ENCODE results near the gene CCDC8. TPM values are rescaled to one million over a fixed set of nuclear protein-coding genes. Genes with fewer than 3 reads are reported as not detected.

CCDC8 gene
- total RNA-seq, 1 experiment from 2014 or later: 27.5 TPM

- Histone ChIP-seq H3K27ac (ENCODE audit: insufficient read length, low read depth, low read length) (no peak overlapping the region), H2BK20ac (ENCODE audit: low read depth, low read length, poor library complexity, severe bottlenecking) (no peak overlapping the region), H3K79me2 (ENCODE audit: insufficient read depth, low read length) (no peaks in the 10 kb centered on the region), H3K23ac (ENCODE audit: insufficient read length, low read depth, low read length) (no peak overlapping the region), H2BK120ac (ENCODE audit: low read depth, low read length, poor library complexity, severe bottlenecking) (no peak overlapping the region), H3K4me1 (ENCODE audit: insufficient read depth, low read length) (no peaks in the 10 kb centered on the region), H2BK12ac (ENCODE audit: insufficient read length, low read depth, low read length) (no peak overlapping the region), H3K18ac (ENCODE audit: insufficient read length, low read depth, low read length) (no peak overlapping the region), H3K79me1 (ENCODE audit: insufficient read depth, low read depth, low read length, poor library complexity, severe bottlenecking) (no peaks in the 10 kb centered on the region), H3K27me3 (ENCODE audit: insufficient read depth, low read length) (no peaks in the 10 kb centered on the region; the same call in none of the 2 replicates), H4K8ac (replicated peaks; ENCODE audit: insufficient read length, low read depth, low read length) (no peak overlapping the region), H2BK5ac (ENCODE audit: insufficient read length, low read length) (no peak overlapping the region), H3K9me3 (ENCODE audit: control insufficient read depth, low read depth, low read length) (no peaks in the 10 kb centered on the region), H3K14ac (ENCODE audit: insufficient read depth, low read length) (no peak overlapping the region), H3K4ac (ENCODE audit: low read depth, low read length) (no peak overlapping the region), H2AFZ (ENCODE audit: low read length) (no peak overlapping the region), H3K4me2 (ENCODE audit: insufficient read depth, insufficient read length, low read length) (peak overlapping the region; percentile 26), H3T11ph (ENCODE audit: low read length) (no peak overlapping the region), H3K23me2 (ENCODE audit: insufficient read length, low read depth, low read length, poor library complexity, severe bottlenecking) (peaks cover 14% of the 10 kb centered on the region), H3K56ac (ENCODE audit: insufficient read length, low read depth, low read length) (no peak overlapping the region), H3K9ac (ENCODE audit: extremely low read depth, insufficient read length, low read length) (no peak overlapping the region), H4K91ac (ENCODE audit: insufficient read length, low read depth, low read length) (no peak overlapping the region), H4K5ac (ENCODE audit: insufficient read length, low read depth, low read length) (no peak overlapping the region), H2AK5ac (ENCODE audit: insufficient read length, low read length) (no peak overlapping the region), H2BK15ac (ENCODE audit: low read depth, low read length) (no peak overlapping the region), H4K20me1 (ENCODE audit: control insufficient read depth, insufficient read depth, insufficient read length) (no peaks in the 10 kb centered on the region)
- H3K4me3 Mint-ChIP-seq: peak overlapping the region; percentile 71 to 82
- no peak for TF ChIP-seq CTCF (conservative IDR thresholded peaks at IDR 0.05)
- H3K36me3 Mint-ChIP-seq (ENCODE audit: insufficient read depth in 1 of 3, low read depth in 3 of 3): no peaks in the 10 kb centered on the region
- WGBS (ENCODE audit: extremely low coverage, insufficient read length, low lambda C conversion rate): 100% methylated on average over 3 of the region's 32 CpGs
- H3K27ac Mint-ChIP-seq: no peak overlapping the region; a peak in 1 of 7 replicates
- peak; percentile 85 for DNase-seq
- no peaks in the 10 kb centered on the region; a peak in 1 of 5 replicates for H3K9me3 Mint-ChIP-seq
- peaks cover 42% of the 10 kb centered on the region for H3K27me3 Mint-ChIP-seq (ENCODE audit: low read depth)
- peaks cover 26 to 35% of the 10 kb centered on the region in 2 experiments for H3K4me1 Mint-ChIP-seq
Measured at GRCh38 chr19:46426506-46427162, 13.3 kb upstream of the CCDC8 start.
